Heart left ventricle (tissue), 13 donors: Measurements from ENCODE around the gene SNORC.

Source experiments
- CTCF ChIP-seq, 12 donors: fragments of 200-600 bp; sonication (generic) in 4 of 12; IDR thresholded peaks; one replicate each; pipeline versions ENCODE4 v1.5.0 to v1.8.0; 2018 to 2022; ENCODE audit warnings: antibody characterized with exemption in 12 of 12, mild to moderate bottlenecking in 5 of 12
- POLR2A ChIP-seq, 2 donors: fragments of 450-650 bp; IDR thresholded peaks; one replicate each; pipeline ENCODE4 v1.6.1; 2017; ENCODE audit warnings: antibody characterized with exemption in 2 of 2, mild to moderate bottlenecking in 2 of 2, moderate library complexity in 2 of 2
- donor health status: ischemic (EF 13 %, LVEDD 7.1; RV severe dilation, severe dysfunction).
- donor health status: DM: no; HTN: yes; CAD: no.
- donor health status: DM: no; HTN: no; CAD: no.
- donor health status: ischemic (EF 25% LVEDD 6.9; RV normal size, moderate dysfunction).
- donor health status: ischemic (EF 25% LVEDD 5.7; RV mildly dilated, moderate dysfunction).
- donor health status: ischemic (EF 35%, LVEDD 5.7; RV mildly dilated, moderate dysfunction).
- donor health status: nonischemic (EF 11% LVEDD 7.7; RV severe dilation, severe dysfunction).
- donor health status: DM: yes; HTN: yes; CAD: no.
- donor health status: PGD.
- donor health status: ischemic (EF 29% LVEDD 5.4; RV normal size, mild dysfunction).
- donor health status: nonischemic (EF 23%, LVEDD 6.1; RV moderate dilation, normal function).

GRCh38 chr2:232910376-232910775 lies 40.3 kb downstream of the SNORC start:
- TF ChIP-seq POLR2A (IDR thresholded peaks at IDR 0.05) (no peak), CTCF (IDR thresholded peaks at IDR 0.05) (no peak)
